H9 (cell line): ENCODE measurements around the gene CTNNA3. TPM values are rescaled to one million over a fixed set of nuclear protein-coding genes. Genes with fewer than 3 reads are reported as not detected.

Experiments
- DNase-seq: peaks from one replicate; pipeline ENCODE4 v3.0.0-alpha.2; 2017
- H2AFZ ChIP-seq: one replicate; pipeline ENCODE4 v1.6.1; 2013; ENCODE audit warnings: mild to moderate bottlenecking, low read length, control low read depth, moderate library complexity
- H2AK5ac ChIP-seq: 2 replicates; pipeline ENCODE4 v1.6.1; 2013; ENCODE audit warnings: low read length, control low read depth, mixed read lengths; ENCODE audit not compliant: insufficient read length
- H2BK120ac ChIP-seq: one replicate; pipeline ENCODE4 v1.6.1; 2013; ENCODE audit warnings: low read depth, mild to moderate bottlenecking, low read length, control low read depth, inconsistent platforms; ENCODE audit not compliant: poor library complexity, severe bottlenecking
- H2BK12ac ChIP-seq: 2 replicates; pipeline ENCODE4 v1.6.1; 2013; ENCODE audit warnings: low read length, control low read depth, mixed read lengths, low read depth; ENCODE audit not compliant: insufficient read length
- H2BK15ac ChIP-seq: 2 replicates; pipeline ENCODE4 v1.6.1; 2013; ENCODE audit warnings: low read depth, low read length, control low read depth
- H2BK20ac ChIP-seq: one replicate; pipeline ENCODE4 v1.6.1; 2013; ENCODE audit warnings: low read depth, mild to moderate bottlenecking, low read length, control low read depth, inconsistent platforms; ENCODE audit not compliant: poor library complexity, severe bottlenecking
- H2BK5ac ChIP-seq: 2 replicates; pipeline ENCODE4 v1.6.1; 2013; ENCODE audit warnings: low read length, control low read depth, mixed read lengths; ENCODE audit not compliant: insufficient read length
- H3K14ac ChIP-seq: 2 replicates; pipeline ENCODE4 v1.6.1; 2013; ENCODE audit warnings: low read length, control low read depth; ENCODE audit not compliant: insufficient read depth
- H3K18ac ChIP-seq: 2 replicates; pipeline ENCODE4 v1.6.1; 2013; ENCODE audit warnings: low read depth, mild to moderate bottlenecking, mixed read lengths, low read length, control low read depth; ENCODE audit not compliant: insufficient read length
- H3K23ac ChIP-seq: 2 replicates; pipeline ENCODE4 v1.6.1; 2013; ENCODE audit warnings: low read length, control low read depth, mixed read lengths, low read depth; ENCODE audit not compliant: insufficient read length
- H3K23me2 ChIP-seq: 2 replicates; pipeline ENCODE4 v1.6.1; 2013; ENCODE audit warnings: low read depth, mild to moderate bottlenecking, mixed read lengths, low read length, control low read depth; ENCODE audit not compliant: insufficient read length, poor library complexity, severe bottlenecking
- H3K27ac ChIP-seq: 2 replicates; pipeline ENCODE4 v1.5.1; 2013; ENCODE audit warnings: low read length, control low read depth, mixed read lengths, low read depth; ENCODE audit not compliant: insufficient read length
- H3K27me3 ChIP-seq: 2 replicates; pipeline ENCODE4 v1.6.1; 2013; ENCODE audit warnings: low read length, control low read depth, inconsistent platforms; ENCODE audit not compliant: insufficient read depth
- H3K4ac ChIP-seq: 2 replicates; pipeline ENCODE4 v1.6.1; 2013; ENCODE audit warnings: low read depth, mild to moderate bottlenecking, control low read depth, inconsistent platforms, low read length, moderate library complexity
- H3K4me1 ChIP-seq: 2 replicates; pipeline ENCODE4 v1.6.1; 2013; ENCODE audit warnings: low read length, control low read depth, inconsistent platforms; ENCODE audit not compliant: insufficient read depth
- H3K4me2 ChIP-seq: 2 replicates; pipeline ENCODE4 v1.6.1; 2013; ENCODE audit warnings: low read length, control low read depth, mixed read lengths; ENCODE audit not compliant: insufficient read length, insufficient read depth
- H3K56ac ChIP-seq: 2 replicates; pipeline ENCODE4 v1.6.1; 2013; ENCODE audit warnings: low read depth, mild to moderate bottlenecking, mixed read lengths, low read length, control low read depth; ENCODE audit not compliant: insufficient read length
- H3K79me1 ChIP-seq: 2 replicates; pipeline ENCODE4 v1.6.1; 2013; ENCODE audit warnings: low read depth, mild to moderate bottlenecking, moderate library complexity, low read length, control low read depth, inconsistent platforms; ENCODE audit not compliant: insufficient read depth, poor library complexity, severe bottlenecking
- H3K79me2 ChIP-seq: 2 replicates; pipeline ENCODE4 v1.6.1; 2013; ENCODE audit warnings: low read length, control low read depth, inconsistent platforms; ENCODE audit not compliant: insufficient read depth
- H3K9ac ChIP-seq: 2 replicates; pipeline ENCODE4 v1.6.1; 2013; ENCODE audit warnings: low read length, control low read depth, mixed read lengths; ENCODE audit not compliant: insufficient read length; ENCODE audit errors: extremely low read depth
- H3K9me3 ChIP-seq: one replicate; pipeline ENCODE4 v1.6.1; 2013; ENCODE audit warnings: low read depth, low read length, inconsistent platforms; ENCODE audit not compliant: control insufficient read depth
- H3T11ph ChIP-seq: one replicate; pipeline ENCODE4 v1.6.1; 2013; ENCODE audit warnings: mild to moderate bottlenecking, low read length, control low read depth, inconsistent platforms
- H4K20me1 ChIP-seq: one replicate; pipeline ENCODE4 v1.6.1; 2013; ENCODE audit not compliant: control insufficient read depth, insufficient read length, insufficient read depth
- H4K5ac ChIP-seq: 2 replicates; pipeline ENCODE4 v1.6.1; 2013; ENCODE audit warnings: low read depth, mild to moderate bottlenecking, mixed read lengths, low read length, control low read depth; ENCODE audit not compliant: insufficient read length
- H4K8ac ChIP-seq: replicated peaks from 2 replicates; pipeline ENCODE4 v1.6.1; 2013; ENCODE audit warnings: low read length, control low read depth, mixed read lengths, low read depth; ENCODE audit not compliant: insufficient read length
- H4K91ac ChIP-seq: 2 replicates; pipeline ENCODE4 v1.6.1; 2013; ENCODE audit warnings: low read depth, mild to moderate bottlenecking, moderate library complexity, mixed read lengths, low read length, control low read depth; ENCODE audit not compliant: insufficient read length
- H3K27ac Mint-ChIP-seq, 3 experiments: 2 replicates in 2 of 3; 3 replicates in 1 of 3; pipeline ENCODE4 v1.8.0; 2020 to 2021; ENCODE audit warnings: mixed read lengths in 3 of 3, mild to moderate bottlenecking in 1 of 3, moderate library complexity in 1 of 3
- H3K27me3 Mint-ChIP-seq: 2 replicates; pipeline ENCODE4 v1.8.0; 2021; ENCODE audit warnings: low read depth, mild to moderate bottlenecking, moderate library complexity, mixed read lengths
- H3K36me3 Mint-ChIP-seq, 3 experiments: 2 replicates in 2 of 3; 3 replicates in 1 of 3; pipeline ENCODE4 v1.8.0; 2020 to 2021; ENCODE audit warnings: low read depth in 3 of 3, mixed read lengths in 3 of 3; ENCODE audit not compliant: insufficient read depth in 1 of 3
- H3K4me1 Mint-ChIP-seq, 2 experiments: 2 replicates each; pipeline ENCODE4 v1.8.0; 2020; ENCODE audit warnings: mixed read lengths in 2 of 2
- H3K4me3 Mint-ChIP-seq, 2 experiments: 2 replicates in 1 of 2; 3 replicates in 1 of 2; pipeline ENCODE4 v1.8.0; 2020 to 2021; ENCODE audit warnings: mild to moderate bottlenecking in 2 of 2, mixed read lengths in 2 of 2, moderate library complexity in 1 of 2
- H3K9me3 Mint-ChIP-seq, 2 experiments: 2 replicates in 1 of 2; 3 replicates in 1 of 2; pipeline ENCODE4 v1.8.0; 2020; ENCODE audit warnings: mild to moderate bottlenecking in 2 of 2, mixed read lengths in 2 of 2, moderate library complexity in 1 of 2
- total RNA-seq: library from RNA; stranded (reverse); gene quantifications from 2 replicates; pipeline ENCODE4 v1.2.1, GENCODE V29; 2021
- TF ChIP-seq, protein P1 (sequence below): fragments of 200-600 bp; sonication (generic); conservative IDR thresholded peaks from 3 replicates; pipeline ENCODE4 v1.8.0; 2021; ENCODE audit warnings: antibody characterized with exemption, mild to moderate bottlenecking

Gene CTNNA3
- total RNA-seq, 1 experiment from 2014 or later = 3.3 TPM

DNA sequence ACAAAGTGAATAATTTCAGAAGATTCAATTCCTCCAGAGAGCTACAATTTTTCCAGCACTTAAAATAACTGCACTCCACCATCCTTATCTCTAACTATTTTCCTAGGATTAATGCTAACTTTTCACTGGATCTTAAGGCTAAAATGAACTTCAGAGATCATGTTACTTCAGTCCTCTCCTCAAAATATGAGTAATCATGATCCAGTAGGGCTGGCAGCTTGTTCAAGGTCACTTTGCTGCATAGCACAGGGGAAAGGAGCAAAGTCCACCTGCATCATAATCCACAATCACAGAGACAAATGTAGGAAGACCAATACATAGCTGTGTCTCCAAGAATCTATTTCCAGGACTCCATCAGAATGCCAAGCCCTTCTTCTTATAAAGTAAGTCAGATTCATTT, 619.9 kb downstream of the CTNNA3 start:
- no peaks in the 10 kb centered on the region for H3K4me1 ChIP-seq
- TF ChIP-seq, protein P1, sequence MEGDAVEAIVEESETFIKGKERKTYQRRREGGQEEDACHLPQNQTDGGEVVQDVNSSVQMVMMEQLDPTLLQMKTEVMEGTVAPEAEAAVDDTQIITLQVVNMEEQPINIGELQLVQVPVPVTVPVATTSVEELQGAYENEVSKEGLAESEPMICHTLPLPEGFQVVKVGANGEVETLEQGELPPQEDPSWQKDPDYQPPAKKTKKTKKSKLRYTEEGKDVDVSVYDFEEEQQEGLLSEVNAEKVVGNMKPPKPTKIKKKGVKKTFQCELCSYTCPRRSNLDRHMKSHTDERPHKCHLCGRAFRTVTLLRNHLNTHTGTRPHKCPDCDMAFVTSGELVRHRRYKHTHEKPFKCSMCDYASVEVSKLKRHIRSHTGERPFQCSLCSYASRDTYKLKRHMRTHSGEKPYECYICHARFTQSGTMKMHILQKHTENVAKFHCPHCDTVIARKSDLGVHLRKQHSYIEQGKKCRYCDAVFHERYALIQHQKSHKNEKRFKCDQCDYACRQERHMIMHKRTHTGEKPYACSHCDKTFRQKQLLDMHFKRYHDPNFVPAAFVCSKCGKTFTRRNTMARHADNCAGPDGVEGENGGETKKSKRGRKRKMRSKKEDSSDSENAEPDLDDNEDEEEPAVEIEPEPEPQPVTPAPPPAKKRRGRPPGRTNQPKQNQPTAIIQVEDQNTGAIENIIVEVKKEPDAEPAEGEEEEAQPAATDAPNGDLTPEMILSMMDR = no peak
- H3K56ac ChIP-seq = no peak overlapping the region
- no peak overlapping the region for H2AFZ ChIP-seq
- no peak overlapping the region for H4K8ac ChIP-seq
- H3K4me1 Mint-ChIP-seq = no peaks in the 10 kb centered on the region
- H2AK5ac ChIP-seq = no peak overlapping the region
- no peaks in the 10 kb centered on the region for H4K20me1 ChIP-seq
- no peak overlapping the region for H3K27ac Mint-ChIP-seq
- no peaks in the 10 kb centered on the region for H3K79me1 ChIP-seq
- no peaks in the 10 kb centered on the region for H3K23me2 ChIP-seq
- H2BK120ac ChIP-seq = no peak overlapping the region
- no peak overlapping the region for H2BK12ac ChIP-seq
- no peak overlapping the region for H2BK15ac ChIP-seq
- H3K27ac ChIP-seq = no peak overlapping the region
- no peak overlapping the region for H4K5ac ChIP-seq
- no peak overlapping the region for H3K23ac ChIP-seq
- no peaks in the 10 kb centered on the region for H3K27me3 ChIP-seq
- H3K4me2 ChIP-seq = no peak overlapping the region
- H2BK5ac ChIP-seq = no peak overlapping the region
- H3K79me2 ChIP-seq = no peaks in the 10 kb centered on the region
- H3T11ph ChIP-seq = no peak overlapping the region
- no peak overlapping the region for H3K14ac ChIP-seq
- no peak overlapping the region for H3K4ac ChIP-seq
- H4K91ac ChIP-seq = no peak overlapping the region
- H3K9me3 ChIP-seq = no peaks in the 10 kb centered on the region
- H3K4me3 Mint-ChIP-seq = no peak overlapping the region
- no peak overlapping the region for H2BK20ac ChIP-seq
- DNase-seq = no peak
- no peak overlapping the region for H3K9ac ChIP-seq
- no peaks in the 10 kb centered on the region for H3K27me3 Mint-ChIP-seq
- no peak overlapping the region for H3K18ac ChIP-seq
- H3K36me3 Mint-ChIP-seq = no peaks in the 10 kb centered on the region; a peak in 1 of 7 replicates
- H3K9me3 Mint-ChIP-seq = no peaks in the 10 kb centered on the region
